ENCODE results near the gene GRK5. TPM values are rescaled to one million over a fixed set of nuclear protein-coding genes. Genes with fewer than 3 reads are reported as not detected.

Gene GRK5
- total RNA-seq, 3 donors from 2014 or later (not counting 1 experiment from before 2014, with no cell fraction given): 37.6 to 54.3 (median 47.9) TPM

- no peaks in the 10 kb centered on the region for H3K36me3 Mint-ChIP-seq
- TF ChIP-seq, protein P1, sequence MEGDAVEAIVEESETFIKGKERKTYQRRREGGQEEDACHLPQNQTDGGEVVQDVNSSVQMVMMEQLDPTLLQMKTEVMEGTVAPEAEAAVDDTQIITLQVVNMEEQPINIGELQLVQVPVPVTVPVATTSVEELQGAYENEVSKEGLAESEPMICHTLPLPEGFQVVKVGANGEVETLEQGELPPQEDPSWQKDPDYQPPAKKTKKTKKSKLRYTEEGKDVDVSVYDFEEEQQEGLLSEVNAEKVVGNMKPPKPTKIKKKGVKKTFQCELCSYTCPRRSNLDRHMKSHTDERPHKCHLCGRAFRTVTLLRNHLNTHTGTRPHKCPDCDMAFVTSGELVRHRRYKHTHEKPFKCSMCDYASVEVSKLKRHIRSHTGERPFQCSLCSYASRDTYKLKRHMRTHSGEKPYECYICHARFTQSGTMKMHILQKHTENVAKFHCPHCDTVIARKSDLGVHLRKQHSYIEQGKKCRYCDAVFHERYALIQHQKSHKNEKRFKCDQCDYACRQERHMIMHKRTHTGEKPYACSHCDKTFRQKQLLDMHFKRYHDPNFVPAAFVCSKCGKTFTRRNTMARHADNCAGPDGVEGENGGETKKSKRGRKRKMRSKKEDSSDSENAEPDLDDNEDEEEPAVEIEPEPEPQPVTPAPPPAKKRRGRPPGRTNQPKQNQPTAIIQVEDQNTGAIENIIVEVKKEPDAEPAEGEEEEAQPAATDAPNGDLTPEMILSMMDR (IDR thresholded peaks at IDR 0.05): no peak
These were observed 252.4 kb downstream of the GRK5 start for GRCh38 chr10:119459681-119460340.

GRCh38 chr10:119460369-119461195, 253.2 kb downstream of the GRK5 start:
- Histone ChIP-seq H3K4me1 (ENCODE audit: control insufficient read depth, insufficient read depth, low read length) (peaks cover under 1% of the 10 kb centered on the region), H3K9me3 (ENCODE audit: control insufficient read depth, insufficient read depth, low read length) (no peaks in the 10 kb centered on the region), H3K27ac (ENCODE audit: low read length) (no peak overlapping the region), H3K4me3 (ENCODE audit: low read length) (no peak overlapping the region), H3K27me3 (ENCODE audit: control insufficient read depth, insufficient read depth, low read length) (no peaks in the 10 kb centered on the region), H3K36me3 (ENCODE audit: control insufficient read depth, insufficient read depth, low read length) (no peaks in the 10 kb centered on the region)
- no peak for DNase-seq
- H3K36me3 Mint-ChIP-seq: no peaks in the 10 kb centered on the region
- intact Hi-C loops (cut with micrococcal nuclease): no loop called here
- H3K4me1 Mint-ChIP-seq: peaks cover 0 to 9% of the 10 kb centered on the region in 2 donors
- H3K4me3 Mint-ChIP-seq: no peak overlapping the region
- H3K27me3 Mint-ChIP-seq (ENCODE audit: low read depth in 2 of 2): peaks cover 9 to 14% of the 10 kb centered on the region in 2 donors
- peaks cover 0 to 2% of the 10 kb centered on the region in 2 donors for H3K9me3 Mint-ChIP-seq
- WGBS (ENCODE audit: insufficient coverage): 86% methylated on average over 11 of the region's 11 CpGs
- TF ChIP-seq, protein P1 (IDR thresholded peaks at IDR 0.05): no peak
- ATAC-seq: no peak
- no peak overlapping the region for H3K27ac Mint-ChIP-seq

More at GRCh38 chr10:119459681-119460340, 252.4 kb downstream of the GRK5 start:
- Mint-ChIP-seq H3K9me3 (peaks cover 0 to under 1% of the 10 kb centered on the region in 2 donors), H3K4me3 (no peak overlapping the region), H3K27me3 (ENCODE audit: low read depth in 2 of 2) (peaks cover 9 to 10% of the 10 kb centered on the region in 2 donors), H3K27ac (no peak overlapping the region), H3K4me1 (peaks cover 0 to 2% of the 10 kb centered on the region in 2 donors)
- no peak overlapping the region for H3K27ac ChIP-seq (ENCODE audit: low read length)
- intact Hi-C loops (cut with micrococcal nuclease): no loop called here
- H3K9me3 ChIP-seq (ENCODE audit: control insufficient read depth, insufficient read depth, low read length): no peaks in the 10 kb centered on the region
- no peaks in the 10 kb centered on the region for H3K27me3 ChIP-seq (ENCODE audit: control insufficient read depth, insufficient read depth, low read length)
- ATAC-seq (no peak), DNase-seq (no peak)
- H3K36me3 ChIP-seq (ENCODE audit: control insufficient read depth, insufficient read depth, low read length): no peaks in the 10 kb centered on the region
- 92% methylated on average over 17 of the region's 17 CpGs for WGBS (ENCODE audit: insufficient coverage)
- no peaks in the 10 kb centered on the region for H3K4me1 ChIP-seq (ENCODE audit: control insufficient read depth, insufficient read depth, low read length)
- no peak overlapping the region for H3K4me3 ChIP-seq (ENCODE audit: low read length)

DNA sequence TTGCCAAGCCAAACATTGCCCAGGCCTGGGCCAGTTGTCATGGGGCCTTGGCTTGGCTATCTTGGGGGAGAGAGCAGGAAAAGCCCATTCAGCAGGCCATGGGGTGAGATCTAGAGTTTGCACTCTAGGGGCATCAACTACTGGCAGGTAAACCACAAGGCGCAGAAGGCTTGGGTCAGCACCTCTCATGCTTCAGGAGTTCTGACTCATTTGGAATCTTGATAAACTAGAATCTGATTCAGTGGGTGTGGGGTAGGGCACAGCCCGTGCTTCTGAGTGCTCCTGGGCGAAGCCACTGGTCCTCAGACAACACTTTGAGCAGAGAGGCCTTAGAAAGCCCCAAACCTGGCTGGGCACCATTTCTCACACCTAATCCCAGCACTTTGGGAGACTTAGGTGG, 254.0 kb downstream of the GRK5 start:
- ATAC-seq: no peak
- H3K27ac Mint-ChIP-seq: no peak overlapping the region

More for the DNA sequence above, 254.0 kb downstream of the GRK5 start:
- Histone ChIP-seq H3K9me3 (ENCODE audit: control insufficient read depth, insufficient read depth, low read length) (no peaks in the 10 kb centered on the region), H3K4me1 (ENCODE audit: control insufficient read depth, insufficient read depth, low read length) (peaks cover 8% of the 10 kb centered on the region), H3K27ac (ENCODE audit: low read length) (no peak overlapping the region), H3K27me3 (ENCODE audit: control insufficient read depth, insufficient read depth, low read length) (no peaks in the 10 kb centered on the region), H3K36me3 (ENCODE audit: control insufficient read depth, insufficient read depth, low read length) (no peaks in the 10 kb centered on the region), H3K4me3 (ENCODE audit: low read length) (no peak overlapping the region)
- Mint-ChIP-seq H3K9me3 (peaks cover 0 to 2% of the 10 kb centered on the region in 2 donors), H3K27me3 (ENCODE audit: low read depth in 2 of 2) (peaks cover 9 to 14% of the 10 kb centered on the region in 2 donors), H3K36me3 (no peaks in the 10 kb centered on the region), H3K4me3 (no peak overlapping the region), H3K4me1 (peaks cover 4 to 17% of the 10 kb centered on the region in 2 donors)
- no peak for DNase-seq
- 85% methylated on average over 3 of the region's 3 CpGs for WGBS (ENCODE audit: insufficient coverage)
- intact Hi-C loops (cut with micrococcal nuclease): no loop called here
- TF ChIP-seq, protein P1 (IDR thresholded peaks at IDR 0.05): no peak

Data from natural killer cell (primary cell).